NB4 (cell line): ENCODE measurements around the gene UBR7.

Experiments used
- POLR2A ChIP-seq: IDR thresholded peaks from 2 replicates; pipeline ENCODE4 v1.6.1; 2011; ENCODE audit warnings: mild to moderate bottlenecking; ENCODE audit not compliant: insufficient read length; ENCODE audit errors: extremely low read depth
- TF ChIP-seq, protein P1 (sequence below): IDR thresholded peaks from one replicate; pipeline ENCODE4 v1.5.1; 2012; ENCODE audit warnings: low read depth, low read length

DNA sequence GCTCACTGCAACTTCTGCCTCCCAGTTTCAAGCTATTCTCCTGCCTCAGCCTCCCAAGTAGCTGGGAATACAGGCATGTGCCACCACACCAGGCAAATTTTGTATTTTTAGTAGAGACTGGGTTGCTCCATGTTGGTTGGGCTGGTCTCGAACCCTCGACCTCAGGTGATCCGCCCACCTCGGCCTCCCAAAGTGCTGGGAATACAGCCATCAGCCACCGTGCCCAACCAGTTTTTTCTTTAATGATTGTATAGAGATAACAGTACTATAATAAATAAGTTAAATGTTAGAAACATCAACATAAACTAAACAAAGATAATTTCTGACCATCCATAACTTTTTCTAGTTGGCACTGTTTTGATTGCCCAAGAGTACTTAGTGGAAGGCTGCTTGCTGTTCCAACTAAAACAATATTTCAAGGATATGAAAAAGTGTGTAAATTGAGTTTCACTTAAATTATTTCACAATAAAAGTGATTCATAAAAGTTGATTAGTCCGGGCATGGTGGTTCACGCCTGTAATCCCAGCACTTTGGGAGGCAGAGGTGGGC lies 5.8 kb upstream of the UBR7 start:
- TF ChIP-seq, protein P1, sequence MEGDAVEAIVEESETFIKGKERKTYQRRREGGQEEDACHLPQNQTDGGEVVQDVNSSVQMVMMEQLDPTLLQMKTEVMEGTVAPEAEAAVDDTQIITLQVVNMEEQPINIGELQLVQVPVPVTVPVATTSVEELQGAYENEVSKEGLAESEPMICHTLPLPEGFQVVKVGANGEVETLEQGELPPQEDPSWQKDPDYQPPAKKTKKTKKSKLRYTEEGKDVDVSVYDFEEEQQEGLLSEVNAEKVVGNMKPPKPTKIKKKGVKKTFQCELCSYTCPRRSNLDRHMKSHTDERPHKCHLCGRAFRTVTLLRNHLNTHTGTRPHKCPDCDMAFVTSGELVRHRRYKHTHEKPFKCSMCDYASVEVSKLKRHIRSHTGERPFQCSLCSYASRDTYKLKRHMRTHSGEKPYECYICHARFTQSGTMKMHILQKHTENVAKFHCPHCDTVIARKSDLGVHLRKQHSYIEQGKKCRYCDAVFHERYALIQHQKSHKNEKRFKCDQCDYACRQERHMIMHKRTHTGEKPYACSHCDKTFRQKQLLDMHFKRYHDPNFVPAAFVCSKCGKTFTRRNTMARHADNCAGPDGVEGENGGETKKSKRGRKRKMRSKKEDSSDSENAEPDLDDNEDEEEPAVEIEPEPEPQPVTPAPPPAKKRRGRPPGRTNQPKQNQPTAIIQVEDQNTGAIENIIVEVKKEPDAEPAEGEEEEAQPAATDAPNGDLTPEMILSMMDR = no peak
- TF ChIP-seq POLR2A = no peak
